SK-N-MC (cell line): ENCODE measurements around the gene PLCD1.

Experiments used
- EZH2 ChIP-seq: fragments of 200-600 bp; sonication (generic); IDR thresholded peaks from one replicate; pipeline ENCODE4 v1.6.1; 2017; ENCODE audit warnings: antibody characterized with exemption
- POLR2AphosphoS5 ChIP-seq: IDR thresholded peaks from 2 replicates; pipeline ENCODE4 v1.6.1; 2012; ENCODE audit warnings: mild to moderate bottlenecking, low read depth, low read length, borderline replicate concordance

DNA sequence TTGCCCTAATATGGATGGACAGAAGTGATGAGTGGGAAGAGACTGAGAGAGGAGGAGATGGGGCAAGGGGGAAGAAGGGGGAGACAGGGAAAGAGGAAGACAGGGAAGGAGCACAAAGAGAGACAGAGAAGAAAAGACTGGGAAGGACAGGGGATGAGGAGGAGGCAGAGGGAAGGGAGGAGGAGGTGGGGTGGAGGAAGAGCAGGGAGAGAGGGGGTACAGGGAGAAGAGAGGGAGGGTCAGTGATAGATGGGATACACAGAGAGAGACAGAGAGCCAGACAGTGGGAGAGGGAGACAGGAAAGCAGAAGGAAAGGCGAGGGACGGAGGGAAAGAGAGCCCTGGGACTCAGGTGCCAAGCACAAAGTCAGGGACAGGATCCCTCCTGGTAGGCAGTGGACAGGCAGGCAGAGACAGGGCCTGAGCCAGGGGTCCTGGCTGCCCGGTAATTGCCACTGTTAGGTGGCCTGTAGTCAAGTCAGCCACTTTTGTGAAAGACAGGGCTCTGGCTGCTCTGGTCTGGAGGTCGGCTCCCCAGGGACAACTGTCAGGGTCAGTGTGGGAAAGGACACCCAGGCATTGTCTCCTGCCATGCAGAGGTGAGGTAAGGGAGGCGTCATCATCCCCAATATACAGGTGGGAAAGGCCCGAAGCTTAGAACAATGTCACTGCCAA lies 29.1 kb downstream of the PLCD1 start:
- TF ChIP-seq EZH2: no peak
- TF ChIP-seq POLR2AphosphoS5: no peak
